Measurements from ENCODE around the gene OR10A4.
A peak's percentile ranks its signal among the peaks of the same experiment; 100 is the strongest.
"Not testable (repeated sequence)": the region's sequence is repeated elsewhere in the genome, so short reads cannot be mapped to it uniquely, and the experiment has no call there.

OR10A4 gene

GRCh38 chr11:6875761-6876160 lies 664 bp upstream of the OR10A4 start:
- DNase-seq, result no peak

DNA sequence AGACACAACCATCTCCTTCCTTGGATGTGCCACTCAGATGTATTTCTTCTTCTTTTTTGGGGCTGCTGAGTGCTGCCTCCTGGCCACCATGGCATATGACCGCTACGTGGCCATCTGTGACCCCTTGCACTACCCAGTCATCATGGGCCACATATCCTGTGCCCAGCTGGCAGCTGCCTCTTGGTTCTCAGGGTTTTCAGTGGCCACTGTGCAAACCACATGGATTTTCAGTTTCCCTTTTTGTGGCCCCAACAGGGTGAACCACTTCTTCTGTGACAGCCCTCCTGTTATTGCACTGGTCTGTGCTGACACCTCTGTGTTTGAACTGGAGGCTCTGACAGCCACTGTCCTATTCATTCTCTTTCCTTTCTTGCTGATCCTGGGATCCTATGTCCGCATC lies 489 bp downstream of the OR10A4 start:
- TF ChIP-seq POLR2A (IDR thresholded peaks at IDR 0.05; ENCODE audit: low read length) (no peak), GATA1 (IDR thresholded peaks at IDR 0.05; ENCODE audit: low read depth, low read length) (no peak)
- no peak for DNase-seq

More at GRCh38 chr11:6875761-6876160, 664 bp upstream of the OR10A4 start:
- TF ChIP-seq POLR2A (IDR thresholded peaks at IDR 0.05; ENCODE audit: low read length), result no peak
- TF ChIP-seq GATA1 (IDR thresholded peaks at IDR 0.05; ENCODE audit: low read depth, low read length), result no peak

DNA sequence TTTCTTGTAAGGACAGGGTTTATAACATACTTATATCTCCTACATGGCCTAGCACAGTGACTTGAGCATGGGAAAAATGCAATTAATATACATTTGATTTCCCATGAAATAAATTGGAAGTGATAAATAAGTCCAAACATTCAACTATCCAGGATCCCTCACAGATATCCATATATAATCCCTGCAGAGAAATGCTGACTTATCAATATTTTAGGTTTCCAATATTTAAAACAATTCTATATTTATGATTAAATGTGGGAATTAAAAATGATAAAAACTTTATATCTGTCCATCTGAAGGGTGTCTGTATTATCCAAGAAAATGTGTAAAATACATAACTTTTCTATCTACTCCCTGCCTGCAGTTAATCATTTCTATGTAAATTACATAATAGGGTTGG lies 6.3 kb downstream of the OR10A4 start:
- TF ChIP-seq POLR2A (IDR thresholded peaks at IDR 0.05; ENCODE audit: low read length), result no peak
- TF ChIP-seq GATA1 (IDR thresholded peaks at IDR 0.05; ENCODE audit: low read depth, low read length), result no peak
- no peak for DNase-seq

DNA sequence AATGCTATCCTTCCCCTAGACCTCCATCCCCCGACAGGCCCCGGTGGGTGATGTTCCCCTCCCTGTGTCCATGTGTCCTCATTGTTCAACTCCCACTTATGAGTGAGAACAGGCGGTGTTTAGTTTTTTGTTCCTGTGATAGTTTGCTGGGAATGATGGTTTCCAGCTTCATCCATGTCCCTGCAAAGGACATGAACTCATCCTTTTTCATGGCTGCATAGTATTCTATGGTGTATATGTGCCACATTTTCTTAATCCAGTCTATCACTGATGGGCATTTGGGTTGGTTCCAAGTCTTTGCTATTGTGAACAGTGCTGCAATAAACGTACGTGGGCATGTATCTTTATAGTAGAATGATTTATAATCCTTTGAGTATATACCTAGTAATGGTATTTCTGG lies 11.3 kb downstream of the OR10A4 start:
- DNase-seq, result not testable (repeated sequence)

DNA sequence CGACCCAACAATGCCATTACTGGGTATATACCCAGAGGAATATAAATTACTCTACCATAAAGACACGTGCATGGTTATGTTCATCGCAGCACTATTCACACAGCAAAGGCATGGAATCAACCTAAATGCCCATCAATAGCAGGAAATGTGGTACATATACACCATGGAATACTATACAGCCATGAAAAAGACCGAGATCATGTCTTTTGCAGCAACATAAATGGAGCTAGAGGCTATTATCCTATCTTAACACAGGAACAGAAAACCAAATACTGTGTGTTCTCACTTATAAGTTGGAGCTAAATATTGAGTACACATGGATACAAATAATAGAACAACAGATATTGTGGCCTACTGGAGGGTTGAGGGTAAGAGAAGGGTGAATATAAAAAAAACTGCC lies 12.4 kb downstream of the OR10A4 start:
- TF ChIP-seq GATA1 (IDR thresholded peaks at IDR 0.05; ENCODE audit: low read depth, low read length), result no peak
- no peak for TF ChIP-seq POLR2A (IDR thresholded peaks at IDR 0.05; ENCODE audit: low read length)
- no peak for DNase-seq

DNA sequence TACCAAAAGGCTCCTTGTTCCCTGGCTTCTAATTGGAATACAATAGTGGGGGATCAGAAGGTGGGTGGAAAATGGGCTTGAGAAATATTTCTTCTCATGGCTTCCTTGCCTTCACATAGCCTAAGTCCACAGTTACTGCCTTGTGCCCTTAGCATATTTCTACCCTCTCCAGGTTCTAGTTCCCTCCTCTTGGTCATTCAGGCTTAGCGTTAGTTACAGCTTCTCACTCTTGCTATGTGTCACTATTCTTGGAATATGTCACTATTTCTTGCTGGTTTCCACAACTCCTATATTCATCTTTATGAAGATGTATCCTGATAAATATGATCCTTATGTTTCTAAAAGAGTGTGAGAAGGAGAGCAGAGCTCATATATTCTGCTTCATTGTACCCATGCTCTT lies 13.4 kb downstream of the OR10A4 start:
- no peak for DNase-seq
- no peak for TF ChIP-seq GATA1 (IDR thresholded peaks at IDR 0.05; ENCODE audit: low read depth, low read length)
- no peak for TF ChIP-seq POLR2A (IDR thresholded peaks at IDR 0.05; ENCODE audit: low read length)

GRCh38 chr11:6892400-6892799 lies 16.0 kb downstream of the OR10A4 start, which contains the start of gene OR2D2:
OR2D2 (minus strand) TSS chr11:6892500; CDS start chr11:6892500, 0 bp downstream.
- no peak for DNase-seq
- no peak for TF ChIP-seq GATA1 (IDR thresholded peaks at IDR 0.05; ENCODE audit: low read depth, low read length)
- TF ChIP-seq POLR2A (IDR thresholded peaks at IDR 0.05; ENCODE audit: low read length), result no peak

DNA sequence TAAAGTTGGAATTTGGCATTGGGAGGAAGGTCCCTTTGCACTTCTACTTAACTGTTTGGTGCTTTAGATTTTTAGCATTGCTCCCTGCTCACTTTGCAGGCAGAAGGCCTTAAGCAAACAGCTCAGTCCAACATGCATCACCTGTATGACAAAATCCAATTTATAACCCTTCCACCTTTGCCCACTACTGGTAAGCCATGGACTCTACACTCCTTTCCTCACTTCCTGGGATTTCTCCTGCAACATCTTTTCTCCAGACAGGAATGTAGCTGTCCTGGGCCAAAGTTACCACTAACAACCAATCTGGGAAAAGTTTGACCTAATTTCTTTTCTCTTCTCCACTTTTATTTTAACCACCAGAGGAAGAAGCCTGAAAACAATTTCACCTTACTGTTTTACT lies 17.7 kb downstream of the OR10A4 start:
- no peak for DNase-seq
- no peak for TF ChIP-seq GATA1 (IDR thresholded peaks at IDR 0.05; ENCODE audit: low read depth, low read length)
- no peak for TF ChIP-seq POLR2A (IDR thresholded peaks at IDR 0.05; ENCODE audit: low read length)

- no peak for TF ChIP-seq POLR2A (IDR thresholded peaks at IDR 0.05; ENCODE audit: low read length)
- no peak for TF ChIP-seq GATA1 (IDR thresholded peaks at IDR 0.05; ENCODE audit: low read depth, low read length)
- no peak for DNase-seq
Measured at GRCh38 chr11:6895010-6895409, 18.6 kb downstream of the OR10A4 start.

GRCh38 chr11:6898911-6899310 lies 22.5 kb downstream of the OR10A4 start:
- no peak for DNase-seq
- TF ChIP-seq GATA1 (IDR thresholded peaks at IDR 0.05; ENCODE audit: low read depth, low read length) (no peak), POLR2A (IDR thresholded peaks at IDR 0.05; ENCODE audit: low read length) (no peak)

DNA sequence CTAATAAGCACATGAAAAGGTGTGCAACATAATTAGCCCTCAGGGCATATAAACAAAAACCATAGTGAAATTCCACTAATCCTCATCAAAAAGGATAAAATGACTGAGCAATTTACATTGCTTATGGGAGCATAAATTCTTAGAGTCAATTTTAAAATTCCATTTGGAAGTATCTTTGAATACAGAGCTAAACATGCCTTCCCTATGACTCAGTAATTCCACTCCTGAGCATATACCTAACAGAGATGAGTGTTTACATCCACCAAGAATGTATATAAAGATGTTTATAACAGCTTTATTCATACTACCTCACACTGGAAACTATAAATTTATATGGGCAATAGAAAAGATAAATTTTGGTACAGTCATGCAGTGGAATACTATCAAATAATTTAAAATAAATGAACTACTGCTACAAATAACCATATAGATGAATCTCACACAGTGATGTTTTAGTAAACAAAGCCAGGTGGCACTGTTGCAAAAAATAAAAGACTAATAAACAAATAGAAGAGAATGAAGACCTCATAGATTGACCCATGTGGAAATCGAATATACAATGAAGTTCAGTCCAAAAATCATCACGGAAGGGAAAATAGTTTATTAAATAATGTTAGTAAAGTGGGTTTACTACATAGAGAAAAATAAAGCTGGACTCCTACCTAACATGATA lies 24.0 kb downstream of the OR10A4 start:
- TF ChIP-seq GATA1 (IDR thresholded peaks at IDR 0.05; ENCODE audit: low read depth, low read length) (no peak), POLR2A (IDR thresholded peaks at IDR 0.05; ENCODE audit: low read length) (no peak)
- DNase-seq, result peak in 1 of 2 experiments; percentile 2

DNA sequence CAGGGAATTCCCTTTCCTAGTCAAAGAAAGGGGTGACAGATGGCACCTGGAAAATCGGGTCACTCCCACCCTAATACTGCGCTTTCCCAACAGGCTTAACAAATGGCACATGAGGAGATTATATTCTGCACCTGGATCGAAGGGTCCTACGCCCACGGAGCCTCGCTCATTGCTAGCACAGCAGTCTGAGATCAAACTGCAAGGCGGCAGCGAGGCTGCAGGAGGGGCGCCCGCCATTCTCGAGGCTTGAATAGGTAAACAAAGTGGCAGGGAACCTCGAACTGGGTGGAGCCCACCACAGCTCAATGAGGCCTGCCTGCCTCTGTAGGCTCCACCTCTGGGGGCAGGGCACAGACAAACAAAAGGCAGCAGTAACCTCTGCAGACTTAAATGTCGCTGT lies 28.4 kb downstream of the OR10A4 start:
- not testable (repeated sequence) for DNase-seq

DNA sequence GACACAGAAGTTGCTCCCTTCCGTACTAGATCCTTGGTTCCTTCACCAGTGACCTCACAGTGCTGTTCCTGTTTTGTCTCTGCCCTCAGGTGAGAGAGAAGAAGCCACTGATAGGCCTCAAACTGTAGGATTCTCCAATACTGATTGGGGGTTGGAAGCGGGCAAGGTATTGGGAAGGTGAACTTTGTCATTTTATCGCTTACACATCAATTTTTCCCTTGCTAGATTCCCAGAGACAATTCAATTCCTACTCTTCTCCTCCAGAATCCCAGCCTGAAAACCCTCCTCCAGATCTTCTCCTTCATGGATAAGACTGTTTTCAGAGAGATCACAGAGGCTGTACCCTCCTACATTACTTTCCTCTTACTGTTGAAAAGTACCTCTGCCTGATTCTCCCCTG lies 35.0 kb downstream of the OR10A4 start:
- no peak for DNase-seq
- TF ChIP-seq GATA1 (IDR thresholded peaks at IDR 0.05; ENCODE audit: low read depth, low read length), result no peak
- no peak for TF ChIP-seq POLR2A (IDR thresholded peaks at IDR 0.05; ENCODE audit: low read length)

DNA sequence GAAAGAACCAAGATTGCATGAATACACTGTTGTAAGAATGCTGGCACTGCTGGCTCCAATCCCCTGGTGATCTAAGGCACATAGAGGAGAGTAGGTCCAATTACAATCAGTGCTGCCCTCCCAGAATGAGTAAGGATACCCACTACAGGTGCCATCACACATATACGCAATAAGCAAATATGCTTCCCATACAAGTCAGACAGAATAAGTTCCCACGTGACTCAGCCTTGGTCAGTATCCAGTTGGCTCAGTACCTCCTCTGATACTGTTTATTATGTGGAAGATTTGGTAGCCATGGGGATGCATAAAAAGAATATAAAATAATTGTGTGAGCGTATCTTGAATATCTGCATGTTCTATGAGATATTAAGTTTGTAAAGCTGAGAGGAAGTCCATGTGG lies 35.5 kb downstream of the OR10A4 start:
- no peak for TF ChIP-seq GATA1 (IDR thresholded peaks at IDR 0.05; ENCODE audit: low read depth, low read length)
- no peak for TF ChIP-seq POLR2A (IDR thresholded peaks at IDR 0.05; ENCODE audit: low read length)
- no peak for DNase-seq

- TF ChIP-seq POLR2A (IDR thresholded peaks at IDR 0.05; ENCODE audit: low read length), result no peak
- no peak for TF ChIP-seq GATA1 (IDR thresholded peaks at IDR 0.05; ENCODE audit: low read depth, low read length)
- DNase-seq, result no peak
Measured at GRCh38 chr11:6919698-6920097, 43.3 kb downstream of the OR10A4 start.

GRCh38 chr11:6920702-6921101 lies 44.3 kb downstream of the OR10A4 start, which contains the start of gene OR2D3:
OR2D3 (plus strand) TSS chr11:6921002; CDS start chr11:6921002, 0 bp downstream.
- TF ChIP-seq POLR2A (IDR thresholded peaks at IDR 0.05; ENCODE audit: low read length) (no peak), GATA1 (IDR thresholded peaks at IDR 0.05; ENCODE audit: low read depth, low read length) (no peak)
- DNase-seq, result no peak

Measured in erythroblast (primary cell).